Psoas muscle (tissue), 8 donors: Measurements from ENCODE around the gene ADAD2. TPM values are rescaled to one million over a fixed set of nuclear protein-coding genes. Genes with fewer than 3 reads are reported as not detected.

Source experiments
- ATAC-seq, 4 donors: fragments of 200-7000 bp; cut with Tn5 transposase; one replicate each; pipeline ENCODE4 v1.9.1; 2020; ENCODE audit warnings: moderate library complexity in 3 of 4, mild to moderate bottlenecking in 2 of 4
- DNase-seq, 2 donors: peaks; one replicate each; pipeline ENCODE4 v3.0.0-alpha.2; 2020
- H3K27ac ChIP-seq: fragments of 200-600 bp; one replicate; pipeline ENCODE4 v1.8.0; 2022
- H3K27me3 ChIP-seq, 3 donors: fragments of 200-600 bp in 1 of 3; one replicate each; pipeline versions ENCODE4 v1.6.1 to v1.8.0; 2013 to 2022; ENCODE audit warnings: low read length in 2 of 3, mild to moderate bottlenecking in 2 of 3, moderate library complexity in 1 of 3; ENCODE audit not compliant: insufficient read depth in 3 of 3
- H3K36me3 ChIP-seq, 2 donors: fragments of 200-600 bp in 1 of 2; one replicate each; pipeline versions ENCODE4 v1.6.1 to v1.8.0; 2013 to 2022; ENCODE audit warnings: low read depth in 1 of 2, mild to moderate bottlenecking in 1 of 2, moderate library complexity in 1 of 2; ENCODE audit not compliant: insufficient read depth in 1 of 2
- H3K4me1 ChIP-seq: fragments of 200-600 bp; one replicate; pipeline ENCODE4 v1.8.0; 2022
- H3K4me3 ChIP-seq: fragments of 200-600 bp; one replicate; pipeline ENCODE4 v1.8.0; 2022; ENCODE audit warnings: mild to moderate bottlenecking
- H3K9me3 ChIP-seq: fragments of 200-600 bp; one replicate; pipeline ENCODE4 v1.8.0; 2022
- WGBS, 3 donors: extraction: QIAGEN DNeasy Blood & Tissue Kit; methylation state at CpG; one replicate each; pipeline versions ENCODE4 v1.1.6 to v1.1.7; 2013; 5-methylcytosine and 5-hydroxymethylcytosine counted together
- intact Hi-C, 2 donors: fragments of 100-400 bp; cut with DNase I; formaldehyde crosslinking; loops; one replicate each; pipeline versions ENCODE4 v1.11.0 to v1.14.2; 2022
- polyA plus RNA-seq, 3 donors: library from polyadenylated mRNA; stranded (reverse); fragments of 200-250 nt; gene quantifications; one replicate each; pipeline ENCODE4 v1.2.3, GENCODE V29; 2013
- total RNA-seq, 4 donors: library from RNA; stranded (reverse); fragmentation: NEBNext Ultra II Directional in 2 of 4; extraction: Animal tissue kit (Norgen Biotek cat#: 25700) in 2 of 4; gene quantifications; one replicate each; pipeline versions ENCODE4 v1.2.1 to v1.2.4, GENCODE V29; 2021 to 2023
- TF ChIP-seq, protein P1 (sequence below): fragments of 200-600 bp; IDR thresholded peaks from one replicate; pipeline ENCODE4 v1.8.0; 2022; ENCODE audit warnings: antibody characterized with exemption
- donor health status: healthy with polysubstance abuse.
- donor health status: DM: no; HTN: no; CAD: no; lungs with moderate emphysema.
- donor health status: Bipolar disorder and iron deficiency.
- donor health status: healthy.
- donor health status: DM: yes; HTN: yes; CAD: no.
- donor health status: DM: no; HTN: no; CAD: no.
- donor health status: DM: no; HTN: no; CAD: no.
- donor health status: DM: yes; HTN: yes; CAD: no.

The ADAD2 gene
- total and polyA plus RNA-seq, 7 donors: 0.17 to 0.69 (median 0.18) TPM; not detected in 4

DNA sequence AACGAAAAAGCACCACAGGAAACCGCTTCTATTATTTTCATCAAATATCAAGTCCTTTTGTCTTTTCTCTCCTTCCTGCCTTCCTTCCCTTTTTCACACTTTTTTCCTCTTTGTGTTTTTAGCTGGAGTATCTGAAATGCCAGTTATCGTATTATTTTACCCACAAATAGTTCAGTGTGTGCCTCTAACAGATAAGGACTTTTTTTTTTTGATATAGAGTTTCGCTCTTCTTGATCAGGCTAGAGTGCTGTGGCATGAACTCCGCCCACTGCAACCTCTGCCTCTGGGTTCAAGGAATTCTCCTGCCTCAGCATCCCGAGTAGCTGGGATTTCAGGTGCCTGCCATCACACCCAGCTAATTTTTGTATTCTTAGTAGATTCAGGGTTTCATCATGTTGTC lies 35.2 kb upstream of the ADAD2 start:
- no peak overlapping the region for H3K4me3 ChIP-seq
- H3K4me1 ChIP-seq: no peaks in the 10 kb centered on the region
- H3K36me3 ChIP-seq: no peaks in the 10 kb centered on the region
- DNase-seq: no peak
- ATAC-seq: no peak
- WGBS, 3 donors: 83 to 89% (median 89%) methylated on average over 6 of the region's 6 CpGs
- peaks cover 4% of the 10 kb centered on the region for H3K9me3 ChIP-seq
- TF ChIP-seq, protein P1, sequence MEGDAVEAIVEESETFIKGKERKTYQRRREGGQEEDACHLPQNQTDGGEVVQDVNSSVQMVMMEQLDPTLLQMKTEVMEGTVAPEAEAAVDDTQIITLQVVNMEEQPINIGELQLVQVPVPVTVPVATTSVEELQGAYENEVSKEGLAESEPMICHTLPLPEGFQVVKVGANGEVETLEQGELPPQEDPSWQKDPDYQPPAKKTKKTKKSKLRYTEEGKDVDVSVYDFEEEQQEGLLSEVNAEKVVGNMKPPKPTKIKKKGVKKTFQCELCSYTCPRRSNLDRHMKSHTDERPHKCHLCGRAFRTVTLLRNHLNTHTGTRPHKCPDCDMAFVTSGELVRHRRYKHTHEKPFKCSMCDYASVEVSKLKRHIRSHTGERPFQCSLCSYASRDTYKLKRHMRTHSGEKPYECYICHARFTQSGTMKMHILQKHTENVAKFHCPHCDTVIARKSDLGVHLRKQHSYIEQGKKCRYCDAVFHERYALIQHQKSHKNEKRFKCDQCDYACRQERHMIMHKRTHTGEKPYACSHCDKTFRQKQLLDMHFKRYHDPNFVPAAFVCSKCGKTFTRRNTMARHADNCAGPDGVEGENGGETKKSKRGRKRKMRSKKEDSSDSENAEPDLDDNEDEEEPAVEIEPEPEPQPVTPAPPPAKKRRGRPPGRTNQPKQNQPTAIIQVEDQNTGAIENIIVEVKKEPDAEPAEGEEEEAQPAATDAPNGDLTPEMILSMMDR: no peak
- no peak overlapping the region for H3K27ac ChIP-seq
- H3K27me3 ChIP-seq: peaks cover 0 to 27% (median 3%) of the 10 kb centered on the region in 3 donors
- intact Hi-C loops: no loop called here

DNA sequence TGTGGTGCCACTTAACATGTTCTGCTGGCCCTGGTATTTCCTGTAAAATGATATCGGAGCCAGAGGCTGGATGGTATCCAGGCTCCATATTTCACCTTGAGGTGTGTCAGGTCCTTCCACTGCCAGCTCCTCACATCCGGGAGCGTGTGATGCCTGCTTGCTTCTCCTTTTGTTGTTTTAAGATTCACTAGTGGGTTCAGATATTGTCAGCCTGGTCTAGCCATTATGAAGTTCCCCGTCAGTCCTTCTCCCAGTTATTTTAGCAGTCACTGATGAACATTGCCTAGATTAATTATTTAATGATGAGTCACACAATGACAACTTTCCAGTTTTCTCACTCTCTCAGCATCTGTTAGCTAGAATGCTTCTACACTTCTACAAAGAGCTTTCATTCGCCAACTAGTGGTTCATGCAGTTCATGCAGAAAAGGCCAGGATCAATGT lies 34.6 kb upstream of the ADAD2 start:
- Histone ChIP-seq H3K4me3 (no peak overlapping the region), H3K36me3 (no peaks in the 10 kb centered on the region), H3K9me3 (peaks cover 4% of the 10 kb centered on the region), H3K27me3 (peaks cover 0 to 33% (median 3%) of the 10 kb centered on the region in 3 donors), H3K27ac (no peak overlapping the region), H3K4me1 (no peaks in the 10 kb centered on the region)
- TF ChIP-seq, protein P1: no peak
- intact Hi-C loops: no loop called here
- 52 to 69% (median 65%) methylated on average over 5 of the region's 5 CpGs for WGBS, 3 donors
- ATAC-seq: no peak
- DNase-seq: no peak

DNA sequence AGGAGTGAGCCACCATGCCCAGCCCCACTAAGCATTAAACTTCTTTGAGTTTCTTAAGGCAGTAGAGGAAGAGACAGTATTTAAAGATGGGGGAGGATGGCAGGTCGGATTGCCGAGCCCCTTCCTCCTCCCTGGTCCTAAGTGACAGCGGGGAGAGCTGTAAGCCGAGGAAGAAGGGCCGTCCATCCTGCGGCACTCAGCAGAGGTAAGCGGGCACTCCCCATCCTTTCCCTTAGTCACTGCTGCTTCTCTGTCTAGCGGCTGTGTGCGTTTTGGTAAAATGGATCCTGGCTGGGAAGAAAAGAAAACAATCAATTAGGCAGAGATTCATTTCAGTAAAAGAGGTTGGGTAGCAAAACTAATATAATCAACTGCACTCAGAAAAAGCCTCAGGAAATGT lies 31.9 kb upstream of the ADAD2 start:
- H3K27ac ChIP-seq: no peak overlapping the region
- no peaks in the 10 kb centered on the region for H3K36me3 ChIP-seq
- H3K4me1 ChIP-seq: no peaks in the 10 kb centered on the region
- TF ChIP-seq, protein P1: no peak
- intact Hi-C loops: no loop called here
- ATAC-seq: no peak
- 17 to 25% (median 23%) methylated on average over 7 to 9 of the region's 9 CpGs for WGBS, 3 donors
- no peak for DNase-seq
- peaks cover 0 to 42% (median 3%) of the 10 kb centered on the region in 3 donors for H3K27me3 ChIP-seq
- no peak overlapping the region for H3K4me3 ChIP-seq
- peaks cover 4% of the 10 kb centered on the region for H3K9me3 ChIP-seq

DNA sequence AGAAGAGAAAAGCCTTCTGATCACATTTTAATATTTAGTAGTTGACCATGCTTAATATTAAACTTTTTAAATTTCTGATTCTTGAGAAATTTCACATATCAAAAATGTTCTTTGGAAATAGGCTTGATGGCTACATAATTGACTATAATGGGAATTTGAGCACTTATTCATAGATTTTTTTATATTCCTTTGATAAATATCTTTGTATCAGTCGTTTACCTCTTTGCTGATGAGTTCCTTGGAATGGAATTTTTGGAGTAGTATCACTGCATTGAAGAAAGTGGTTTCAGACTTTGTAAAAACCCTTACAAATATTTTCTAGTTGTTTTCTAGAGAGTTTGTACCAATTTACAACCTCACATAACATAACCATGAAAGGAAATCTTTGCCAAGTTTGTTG lies 31.2 kb upstream of the ADAD2 start:
- Histone ChIP-seq H3K27me3 (peaks cover 0 to 42% (median 3%) of the 10 kb centered on the region in 3 donors), H3K4me3 (no peak overlapping the region), H3K27ac (no peak overlapping the region), H3K36me3 (no peaks in the 10 kb centered on the region), H3K4me1 (no peaks in the 10 kb centered on the region), H3K9me3 (peaks cover 4% of the 10 kb centered on the region)
- ATAC-seq: no peak
- 41 to 49% (median 48%) methylated on average over 1 of the region's 1 CpG for WGBS, 3 donors
- TF ChIP-seq, protein P1: no peak
- no peak for DNase-seq
- intact Hi-C loops: no loop called here

DNA sequence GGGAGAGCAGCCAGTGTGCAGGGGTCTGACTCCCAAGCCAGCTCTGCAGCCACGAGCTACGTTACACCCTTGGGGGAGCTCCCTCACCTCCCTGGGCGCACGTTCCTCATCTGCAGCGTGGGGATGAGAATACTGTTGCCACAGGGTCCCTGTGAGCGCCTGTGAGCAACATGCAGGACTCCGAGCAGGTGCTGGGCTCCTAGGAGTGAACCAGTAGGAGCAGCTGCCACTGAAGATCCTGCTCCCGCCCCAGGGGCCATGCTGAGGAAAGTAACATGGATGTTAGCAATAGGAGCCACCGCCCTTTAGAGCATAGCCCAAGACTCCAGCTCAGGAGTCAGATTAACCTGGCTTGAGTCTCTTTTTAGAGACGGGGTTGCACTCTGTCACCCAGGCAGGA lies 29.9 kb upstream of the ADAD2 start:
- Histone ChIP-seq H3K4me1 (no peaks in the 10 kb centered on the region), H3K27me3 (peaks cover 0 to 42% (median 3%) of the 10 kb centered on the region in 3 donors), H3K36me3 (no peaks in the 10 kb centered on the region), H3K4me3 (no peak overlapping the region), H3K27ac (no peak overlapping the region), H3K9me3 (peaks cover 2% of the 10 kb centered on the region)
- intact Hi-C loops: no loop called here
- WGBS, 3 donors: 68 to 76% (median 70%) methylated on average over 10 of the region's 10 CpGs
- no peak for DNase-seq
- TF ChIP-seq, protein P1: no peak
- ATAC-seq: no peak
